Duodenal mucosa (tissue), 2 donors: ENCODE results near the gene SLC47A1.
"Not testable (repeated sequence)": the region's sequence is repeated elsewhere in the genome, so short reads cannot be mapped to it uniquely, and the experiment has no call there.

Experiments
- H3K27ac ChIP-seq: one replicate; pipeline ENCODE4 v1.7.0; 2013; ENCODE audit warnings: low read depth, low read length
- H3K27me3 ChIP-seq, 2 donors: one replicate each; pipeline ENCODE4 v1.7.0; 2013; ENCODE audit warnings: low read length in 2 of 2, control low read depth in 1 of 2; ENCODE audit not compliant: insufficient read depth in 2 of 2, control insufficient read depth in 1 of 2
- H3K36me3 ChIP-seq, 2 donors: one replicate each; pipeline ENCODE4 v1.7.0; 2013; ENCODE audit warnings: low read length in 2 of 2, control low read depth in 1 of 2; ENCODE audit not compliant: insufficient read depth in 2 of 2, control insufficient read depth in 1 of 2
- H3K4me1 ChIP-seq, 2 donors: one replicate each; pipeline ENCODE4 v1.7.0; 2013; ENCODE audit warnings: low read length in 2 of 2, control low read depth in 1 of 2; ENCODE audit not compliant: insufficient read depth in 2 of 2, control insufficient read depth in 1 of 2
- H3K4me3 ChIP-seq, 2 donors: one replicate each; pipeline ENCODE4 v1.7.0; 2013; ENCODE audit warnings: low read length in 2 of 2, low read depth in 1 of 2
- H3K9ac ChIP-seq, 2 donors: one replicate each; pipeline ENCODE4 v1.7.0; 2013; ENCODE audit warnings: low read length in 2 of 2, low read depth in 1 of 2
- H3K9me3 ChIP-seq, 2 donors: one replicate each; pipeline ENCODE4 v1.7.0; 2013; ENCODE audit warnings: low read length in 2 of 2, control low read depth in 1 of 2; ENCODE audit not compliant: control insufficient read depth in 1 of 2

SLC47A1 gene

GRCh38 chr17:19570544-19571062 lies 36.9 kb downstream of the SLC47A1 start:
- no peak overlapping the region for H3K9ac ChIP-seq
- H3K27me3 ChIP-seq: peaks cover 0 to 3% of the 10 kb centered on the region in 2 donors
- H3K4me1 ChIP-seq: peaks cover 12 to 14% of the 10 kb centered on the region in 2 donors
- H3K27ac ChIP-seq: no peak overlapping the region
- H3K9me3 ChIP-seq: no peaks in the 10 kb centered on the region
- H3K36me3 ChIP-seq: no peaks in the 10 kb centered on the region
- H3K4me3 ChIP-seq: no peak overlapping the region

- no peaks in the 10 kb centered on the region for H3K27me3 ChIP-seq
- no peaks in the 10 kb centered on the region for H3K9me3 ChIP-seq
- peaks cover 12 to 14% of the 10 kb centered on the region in 2 donors for H3K4me1 ChIP-seq
- H3K9ac ChIP-seq: no peak overlapping the region
- no peak overlapping the region for H3K4me3 ChIP-seq
- no peak overlapping the region for H3K27ac ChIP-seq
- no peaks in the 10 kb centered on the region for H3K36me3 ChIP-seq
Observed at GRCh38 chr17:19573075-19573474, 39.4 kb downstream of the SLC47A1 start.

- Histone ChIP-seq H3K9me3 (no peaks in the 10 kb centered on the region), H3K27me3 (peaks cover 0 to 9% of the 10 kb centered on the region in 2 donors), H3K4me3 (no peak overlapping the region), H3K27ac (no peak overlapping the region), H3K9ac (no peak overlapping the region), H3K4me1 (peaks cover 11 to 12% of the 10 kb centered on the region in 2 donors), H3K36me3 (no peaks in the 10 kb centered on the region)
Observed at GRCh38 chr17:19574956-19575355, 41.3 kb downstream of the SLC47A1 start.

GRCh38 chr17:19578545-19578944 lies 44.9 kb downstream of the SLC47A1 start:
- H3K9me3 ChIP-seq: no peaks in the 10 kb centered on the region
- peaks cover 0 to 5% of the 10 kb centered on the region in 2 donors for H3K4me1 ChIP-seq
- no peak overlapping the region for H3K4me3 ChIP-seq
- no peak overlapping the region for H3K9ac ChIP-seq
- peaks cover 11 to 14% of the 10 kb centered on the region in 2 donors for H3K27me3 ChIP-seq
- no peaks in the 10 kb centered on the region for H3K36me3 ChIP-seq
- H3K27ac ChIP-seq: no peak overlapping the region

- Histone ChIP-seq H3K9me3 (no peaks in the 10 kb centered on the region), H3K9ac (no peak overlapping the region), H3K4me3 (no peak overlapping the region), H3K27me3 (peaks cover 11 to 14% of the 10 kb centered on the region in 2 donors), H3K36me3 (no peaks in the 10 kb centered on the region), H3K4me1 (peaks cover 0 to 5% of the 10 kb centered on the region in 2 donors), H3K27ac (no peak overlapping the region)
Observed at GRCh38 chr17:19579192-19579761, 45.6 kb downstream of the SLC47A1 start.

GRCh38 chr17:19579867-19580565 lies 46.4 kb downstream of the SLC47A1 start:
- no peak overlapping the region for H3K27ac ChIP-seq
- peak overlapping the region; percentile 35 to 59 for H3K4me3 ChIP-seq
- no peaks in the 10 kb centered on the region for H3K9me3 ChIP-seq
- H3K27me3 ChIP-seq: peaks cover 11 to 14% of the 10 kb centered on the region in 2 donors
- no peaks in the 10 kb centered on the region for H3K36me3 ChIP-seq
- H3K4me1 ChIP-seq: peaks cover 0 to 5% of the 10 kb centered on the region in 2 donors
- peak overlapping the region in 1 of 2 donors; percentile 18 for H3K9ac ChIP-seq

GRCh38 chr17:19580566-19580920 lies 46.9 kb downstream of the SLC47A1 start:
- H3K9ac ChIP-seq, H3K36me3 ChIP-seq, H3K27ac ChIP-seq, H3K4me1 ChIP-seq, H3K9me3 ChIP-seq, H3K4me3 ChIP-seq: not testable (repeated sequence)
- peaks cover 11 to 14% of the 10 kb centered on the region in 2 donors for H3K27me3 ChIP-seq

- H3K4me3 ChIP-seq, H3K27ac ChIP-seq, H3K36me3 ChIP-seq, H3K4me1 ChIP-seq, H3K9me3 ChIP-seq, H3K9ac ChIP-seq: not testable (repeated sequence)
- peaks cover 11 to 14% of the 10 kb centered on the region in 2 donors for H3K27me3 ChIP-seq
Observed at GRCh38 chr17:19582152-19582551, 48.5 kb downstream of the SLC47A1 start.

- no peak overlapping the region for H3K27ac ChIP-seq
- peaks cover 11 to 13% of the 10 kb centered on the region in 2 donors for H3K27me3 ChIP-seq
- no peak overlapping the region for H3K4me3 ChIP-seq
- H3K4me1 ChIP-seq: peaks cover 0 to 5% of the 10 kb centered on the region in 2 donors
- H3K9me3 ChIP-seq: no peaks in the 10 kb centered on the region
- no peak overlapping the region for H3K9ac ChIP-seq
- no peaks in the 10 kb centered on the region for H3K36me3 ChIP-seq
Observed at GRCh38 chr17:19583871-19584270, 50.2 kb downstream of the SLC47A1 start.

GRCh38 chr17:19590451-19590850 lies 56.8 kb downstream of the SLC47A1 start:
- H3K4me1 ChIP-seq: no peaks in the 10 kb centered on the region
- no peak overlapping the region for H3K9ac ChIP-seq
- no peaks in the 10 kb centered on the region for H3K9me3 ChIP-seq
- H3K27ac ChIP-seq: no peak overlapping the region
- H3K27me3 ChIP-seq: no peaks in the 10 kb centered on the region
- no peaks in the 10 kb centered on the region for H3K36me3 ChIP-seq
- no peak overlapping the region for H3K4me3 ChIP-seq
